Gastroesophageal sphincter (tissue), 4 donors: ENCODE measurements around the gene RETREG1. TPM values are rescaled to one million over a fixed set of nuclear protein-coding genes. Genes with fewer than 3 reads are reported as not detected.

Experiments used
- ATAC-seq: fragments of 150-250 bp; one replicate; pipeline ENCODE4 v1.9.1; 2016; ENCODE audit warnings: mild to moderate bottlenecking, moderate library complexity
- H3K27ac ChIP-seq, 4 donors: fragments of 200-600 bp; sonication (generic) in 3 of 4; 1 replicate in 3 of 4; 2 replicates in 1 of 4; pipeline ENCODE4 v1.5.1; 2016 to 2019
- H3K27me3 ChIP-seq: fragments of 200-600 bp; sonication (generic); one replicate; pipeline ENCODE4 v1.5.1; 2019
- H3K36me3 ChIP-seq, 2 donors: fragments of 200-600 bp; sonication (generic); one replicate each; pipeline ENCODE4 v1.5.1; 2019; ENCODE audit warnings: control low read depth in 1 of 2
- H3K4me1 ChIP-seq, 3 donors: fragments of 200-600 bp; sonication (generic); 1 replicate in 2 of 3; 2 replicates in 1 of 3; pipeline ENCODE4 v1.5.1; 2016 to 2019; ENCODE audit warnings: control low read depth in 2 of 3
- H3K4me3 ChIP-seq, 2 donors: fragments of 200-600 bp; sonication (generic); one replicate each; pipeline ENCODE4 v1.5.1; 2019; ENCODE audit warnings: mild to moderate bottlenecking in 1 of 2, moderate library complexity in 1 of 2
- H3K9me3 ChIP-seq, 3 donors: fragments of 200-600 bp; sonication (generic); one replicate each; pipeline ENCODE4 v1.5.1; 2017 to 2019; ENCODE audit warnings: control low read depth in 2 of 3
- CTCF ChIP-seq, 4 experiments: fragments of 200-600 bp in 2 of 4; fragments of 450-650 bp in 2 of 4; sonication (generic) in 1 of 4; IDR thresholded peaks; one replicate each; pipeline ENCODE4 v1.5.1; 2017 to 2019; ENCODE audit warnings: antibody characterized with exemption in 4 of 4, mild to moderate bottlenecking in 2 of 4, moderate library complexity in 2 of 4
- EP300 ChIP-seq: sonication (generic); formaldehyde crosslinking; IDR thresholded peaks from one replicate; pipeline ENCODE4 v1.6.1; 2017; ENCODE audit warnings: antibody characterized with exemption, mild to moderate bottlenecking
- POLR2A ChIP-seq, 2 donors: fragments of 450-650 bp; IDR thresholded peaks; one replicate each; pipeline ENCODE4 v1.6.1; 2017; ENCODE audit warnings: antibody characterized with exemption in 2 of 2, mild to moderate bottlenecking in 2 of 2, moderate library complexity in 1 of 2
- POLR2AphosphoS5 ChIP-seq: sonication (generic); formaldehyde crosslinking; IDR thresholded peaks from one replicate; pipeline ENCODE4 v1.6.1; 2017; ENCODE audit warnings: antibody characterized with exemption
- WGBS, 2 donors: methylation state at CpG; one replicate each; pipeline ENCODE4 v1.1.5; 2018; ENCODE audit warnings: low coverage in 1 of 2; 5-methylcytosine and 5-hydroxymethylcytosine counted together
- total RNA-seq, 4 donors: library from RNA; depleted of rRNA; stranded (reverse); fragments of >200 nt; gene quantifications; one replicate each; pipeline ENCODE4 v1.1.0, GENCODE V29; 2016

Gene RETREG1
- total RNA-seq, 4 donors from 2014 or later: 7.3 to 21.3 (median 15.7) TPM

- no peak overlapping the region for H3K4me3 ChIP-seq
- peak overlapping the region in 1 of 4 donors; percentile 69 for H3K27ac ChIP-seq
- ATAC-seq: peak; percentile 76
- no peaks in the 10 kb centered on the region for H3K9me3 ChIP-seq
- no peaks in the 10 kb centered on the region for H3K27me3 ChIP-seq
- TF ChIP-seq CTCF (IDR thresholded peaks at IDR 0.05) (peak; percentile 42 to 87 (median 67)), POLR2AphosphoS5 (no peak)
- H3K4me1 ChIP-seq: peaks cover 0 to 39% (median 0%) of the 10 kb centered on the region in 3 donors
- WGBS, 2 donors: 23 to 31% methylated on average over 1 of the region's 1 CpG
- H3K36me3 ChIP-seq: no peaks in the 10 kb centered on the region
Observed at GRCh38 chr5:16489322-16489791, 127.4 kb downstream of the RETREG1 start.

- no peaks in the 10 kb centered on the region for H3K9me3 ChIP-seq
- TF ChIP-seq CTCF (IDR thresholded peaks at IDR 0.05): no peak
- no peak for TF ChIP-seq POLR2A (IDR thresholded peaks at IDR 0.05)
- no peak for TF ChIP-seq EP300
- TF ChIP-seq POLR2AphosphoS5: no peak
- peaks cover 0 to 20% (median 0%) of the 10 kb centered on the region in 3 donors for H3K4me1 ChIP-seq
- H3K4me3 ChIP-seq: no peak overlapping the region
- 88% methylated on average over 2 of the region's 2 CpGs; no CpG with 5 or more reads in 1 of the 2 donors for WGBS, 2 donors
- no peaks in the 10 kb centered on the region for H3K27me3 ChIP-seq
- H3K36me3 ChIP-seq: no peaks in the 10 kb centered on the region
- no peak for ATAC-seq
- no peak overlapping the region for H3K27ac ChIP-seq
Observed at GRCh38 chr5:16487456-16487855, 129.3 kb downstream of the RETREG1 start.

GRCh38 chr5:16486711-16487111, 130.1 kb downstream of the RETREG1 start:
- Histone ChIP-seq H3K9me3 (no peaks in the 10 kb centered on the region), H3K4me3 (no peak overlapping the region), H3K36me3 (no peaks in the 10 kb centered on the region), H3K27ac (no peak overlapping the region), H3K4me1 (peaks cover 0 to 12% (median 0%) of the 10 kb centered on the region in 3 donors), H3K27me3 (no peaks in the 10 kb centered on the region)
- TF ChIP-seq CTCF (IDR thresholded peaks at IDR 0.05): no peak
- no peak for TF ChIP-seq EP300
- TF ChIP-seq POLR2A (IDR thresholded peaks at IDR 0.05): no peak
- TF ChIP-seq POLR2AphosphoS5: no peak
- no peak for ATAC-seq
- 63 to 70% methylated on average over 4 of the region's 4 CpGs for WGBS, 2 donors

GRCh38 chr5:16485656-16486055, 131.1 kb downstream of the RETREG1 start:
- TF ChIP-seq POLR2A (IDR thresholded peaks at IDR 0.05) (no peak), POLR2AphosphoS5 (no peak), CTCF (IDR thresholded peaks at IDR 0.05) (no peak), EP300 (no peak)
- no peak overlapping the region for H3K27ac ChIP-seq
- ATAC-seq: no peak

GRCh38 chr5:16484081-16484480, 132.7 kb downstream of the RETREG1 start:
- Histone ChIP-seq H3K4me3 (no peak overlapping the region), H3K4me1 (no peaks in the 10 kb centered on the region), H3K9me3 (no peaks in the 10 kb centered on the region), H3K36me3 (no peaks in the 10 kb centered on the region), H3K27ac (no peak overlapping the region), H3K27me3 (no peaks in the 10 kb centered on the region)
- TF ChIP-seq POLR2A (IDR thresholded peaks at IDR 0.05) (no peak), CTCF (IDR thresholded peaks at IDR 0.05) (no peak), POLR2AphosphoS5 (no peak), EP300 (no peak)
- no peak for ATAC-seq
- WGBS, 2 donors: 75 to 83% methylated on average over 1 of the region's 1 CpG

More at GRCh38 chr5:16485656-16486055, 131.1 kb downstream of the RETREG1 start:
- H3K9me3 ChIP-seq: no peaks in the 10 kb centered on the region
- no peaks in the 10 kb centered on the region for H3K36me3 ChIP-seq
- H3K4me3 ChIP-seq: no peak overlapping the region
- no peaks in the 10 kb centered on the region for H3K27me3 ChIP-seq
- H3K4me1 ChIP-seq: peaks cover 0 to 10% (median 0%) of the 10 kb centered on the region in 3 donors
